GM23338 (cell line): ENCODE data around the gene RAB8B. TPM values are rescaled to one million over a fixed set of nuclear protein-coding genes. Genes with fewer than 3 reads are reported as not detected.

Source experiments
- ATAC-seq: fragments of 200-7000 bp; cut with Tn5 transposase; 3 replicates; pipeline ENCODE4 v1.9.1; 2020
- DNase-seq: peaks from one replicate; pipeline ENCODE4 v3.0.0-alpha.2; 2015; ENCODE audit warnings: low spot score
- H2AFZ ChIP-seq: fragments of 200-600 bp; sonication (generic); 2 replicates; pipeline ENCODE4 v1.8.0; 2016; ENCODE audit warnings: antibody characterized with exemption, mild to moderate bottlenecking, moderate library complexity
- H3F3A ChIP-seq: fragments of 200-600 bp; sonication (generic); replicated peaks from 2 replicates; pipeline ENCODE4 v1.8.0; 2017; ENCODE audit warnings: antibody characterized with exemption, mixed run types, low read depth
- H3K27ac ChIP-seq: fragments of 200-600 bp; sonication (generic); 2 replicates; pipeline ENCODE4 v1.6.1; 2016; ENCODE audit warnings: low read depth
- H3K27me3 ChIP-seq: fragments of 200-600 bp; sonication (generic); 2 replicates; pipeline ENCODE4 v1.8.0; 2016; ENCODE audit warnings: mild to moderate bottlenecking, mixed run types, moderate library complexity; ENCODE audit not compliant: insufficient read depth
- H3K36me3 ChIP-seq: fragments of 200-600 bp; sonication (generic); 2 replicates; pipeline ENCODE4 v1.8.0; 2016; ENCODE audit warnings: mild to moderate bottlenecking; ENCODE audit not compliant: insufficient read depth
- H3K4me1 ChIP-seq: fragments of 200-600 bp; sonication (generic); 2 replicates; pipeline ENCODE4 v1.8.0; 2016; ENCODE audit warnings: mild to moderate bottlenecking, moderate library complexity; ENCODE audit not compliant: insufficient read depth
- H3K4me2 ChIP-seq: fragments of 200-600 bp; sonication (generic); 2 replicates; pipeline ENCODE4 v1.7.1; 2017; ENCODE audit warnings: mixed run types
- H3K4me3 ChIP-seq: fragments of 200-600 bp; sonication (generic); 2 replicates; pipeline ENCODE4 v1.6.1; 2016; ENCODE audit warnings: mixed run types
- H3K79me2 ChIP-seq: fragments of 200-600 bp; sonication (generic); replicated peaks from 2 replicates; pipeline ENCODE4 v1.8.0; 2017; ENCODE audit warnings: mild to moderate bottlenecking; ENCODE audit not compliant: insufficient read depth
- H3K9me2 ChIP-seq: fragments of 200-600 bp; sonication (generic); 2 replicates; pipeline ENCODE4 v1.8.0; 2017; ENCODE audit not compliant: insufficient read depth
- H4K20me1 ChIP-seq: fragments of 200-600 bp; sonication (generic); replicated peaks from 2 replicates; pipeline ENCODE4 v1.8.0; 2017; ENCODE audit warnings: mild to moderate bottlenecking; ENCODE audit not compliant: insufficient read depth
- H3K27ac Mint-ChIP-seq: 2 replicates; pipeline ENCODE4 v1.8.0; 2020; ENCODE audit warnings: inconsistent platforms, mild to moderate bottlenecking, moderate library complexity, mixed read lengths
- H3K27me3 Mint-ChIP-seq: 3 replicates; pipeline ENCODE4 v1.8.0; 2022; ENCODE audit warnings: low read depth, mild to moderate bottlenecking, moderate library complexity, mixed read lengths, inconsistent platforms; ENCODE audit not compliant: insufficient read depth, poor library complexity
- H3K36me3 Mint-ChIP-seq: 3 replicates; pipeline ENCODE4 v1.8.0; 2021; ENCODE audit warnings: low read depth, mild to moderate bottlenecking, inconsistent platforms, moderate library complexity, mixed read lengths
- H3K4me1 Mint-ChIP-seq: 3 replicates; pipeline ENCODE4 v1.8.0; 2020; ENCODE audit warnings: mild to moderate bottlenecking, inconsistent platforms, mixed read lengths
- H3K4me3 Mint-ChIP-seq: 3 replicates; pipeline ENCODE4 v1.8.0; 2021; ENCODE audit warnings: moderate library complexity, mild to moderate bottlenecking, inconsistent platforms, mixed read lengths
- H3K9me3 Mint-ChIP-seq: 3 replicates; pipeline ENCODE4 v1.8.0; 2020; ENCODE audit warnings: moderate library complexity, mild to moderate bottlenecking, inconsistent platforms, mixed read lengths
- EZH2phosphoT487 ChIP-seq: fragments of 200-600 bp; sonication (generic); IDR thresholded peaks from one replicate; pipeline ENCODE4 v1.8.1; 2018; ENCODE audit warnings: antibody characterized with exemption; ENCODE audit not compliant: unreplicated experiment
- STAT1 ChIP-seq: IDR thresholded peaks from one replicate; pipeline ENCODE4 v1.6.1; 2016; ENCODE audit warnings: antibody characterized with exemption; ENCODE audit not compliant: unreplicated experiment
- ZNF114 ChIP-seq: fragments of 250-450 bp; sonication (Bioruptor Pico); IDR thresholded peaks from 2 replicates; pipeline ENCODE4 v1.5.0; 2020; ENCODE audit warnings: mild to moderate bottlenecking, moderate library complexity
- ZNF331 ChIP-seq: fragments of 250-450 bp; sonication (Bioruptor Pico); IDR thresholded peaks from 2 replicates; pipeline ENCODE4 v1.5.0; 2020; ENCODE audit warnings: low read depth, mild to moderate bottlenecking, moderate library complexity
- polyA plus RNA-seq: library from polyadenylated mRNA; unstranded; fragments of >200 nt; fragmentation: Nextera tagmentation; extraction: Ambion mirVana; gene quantifications from 2 replicates; pipeline ENCODE4 v1.2.1, GENCODE V29; 2016
- total RNA-seq: library from RNA; depleted of rRNA; stranded (reverse); fragments of >200 nt; shearing (Covaris generic); gene quantifications from 2 replicates; pipeline ENCODE4 v1.2.3, GENCODE V29; 2014
- TF ChIP-seq, protein P1 (sequence below), 2 experiments: fragments of 200-600 bp in 1 of 2; sonication (generic) in 1 of 2; conservative IDR thresholded peaks; 2 replicates each; pipeline versions ENCODE4 v1.5.1 to v1.6.1; 2016 to 2017; ENCODE audit warnings: antibody characterized with exemption in 2 of 2, low read depth in 2 of 2, mild to moderate bottlenecking in 2 of 2, moderate library complexity in 1 of 2
- TF ChIP-seq, protein P2 (sequence below): fragments of 250-450 bp; sonication (Bioruptor Pico); IDR thresholded peaks from 2 replicates; pipeline ENCODE4 v1.5.0; 2020; ENCODE audit warnings: mild to moderate bottlenecking, moderate library complexity
- TF ChIP-seq, protein P3 (sequence below): IDR thresholded peaks from 2 replicates; pipeline ENCODE4 v1.6.1; 2016; ENCODE audit warnings: antibody characterized with exemption

The RAB8B gene
- total and polyA plus RNA-seq, 2 experiments from 2014 or later: 23.2 to 41.7 TPM

DNA sequence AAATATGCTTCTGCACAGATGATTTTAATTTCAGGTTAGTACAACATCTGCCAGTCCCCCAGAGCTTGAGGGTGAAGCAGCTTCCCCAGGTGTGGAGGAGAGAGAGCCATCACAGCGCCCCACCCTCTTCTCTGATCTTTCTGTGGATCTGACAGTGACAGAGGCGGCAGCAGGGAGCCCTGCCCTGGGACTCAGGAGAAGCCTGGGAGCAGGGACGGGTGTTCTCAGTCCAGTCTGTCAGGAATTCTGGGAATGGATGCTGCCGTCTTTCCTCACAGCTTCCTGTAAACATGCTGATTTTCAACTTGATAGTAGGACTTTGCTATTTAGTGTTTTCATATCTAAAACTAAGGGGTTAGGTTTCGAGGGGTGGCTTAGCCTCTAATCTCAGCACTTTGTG, 11.4 kb upstream of the RAB8B start:
- H3K4me3 ChIP-seq: no peak overlapping the region
- H3K79me2 ChIP-seq: no peaks in the 10 kb centered on the region
- peaks cover 3% of the 10 kb centered on the region; the same call in 2 of the 3 replicates for H3K4me1 Mint-ChIP-seq
- H3K9me2 ChIP-seq: no peaks in the 10 kb centered on the region
- peaks cover 1% of the 10 kb centered on the region for H3K27me3 Mint-ChIP-seq
- ATAC-seq: peak; percentile 52; the same call in 2 of the 3 replicates
- no peaks in the 10 kb centered on the region for H3K36me3 Mint-ChIP-seq
- H3K4me2 ChIP-seq: no peak overlapping the region
- no peaks in the 10 kb centered on the region for H3K27me3 ChIP-seq
- H2AFZ ChIP-seq: 0 out of 2 replicates have a peak overlapping the region, but pooled peaks have one; percentile 69
- H3K9me3 Mint-ChIP-seq: no peaks in the 10 kb centered on the region
- no peaks in the 10 kb centered on the region for H3F3A ChIP-seq
- peaks cover 1% of the 10 kb centered on the region; the same call in 1 of the 2 replicates for H3K4me1 ChIP-seq
- H3K36me3 ChIP-seq: no peaks in the 10 kb centered on the region
- H3K27ac Mint-ChIP-seq: no peak overlapping the region
- H3K4me3 Mint-ChIP-seq: no peak overlapping the region
- TF ChIP-seq ZNF331 (CRISPR knock-in tag) (no peak), ZNF114 (CRISPR knock-in tag) (no peak), STAT1 (no peak), EZH2phosphoT487 (no peak)
- TF ChIP-seq, protein P1, sequence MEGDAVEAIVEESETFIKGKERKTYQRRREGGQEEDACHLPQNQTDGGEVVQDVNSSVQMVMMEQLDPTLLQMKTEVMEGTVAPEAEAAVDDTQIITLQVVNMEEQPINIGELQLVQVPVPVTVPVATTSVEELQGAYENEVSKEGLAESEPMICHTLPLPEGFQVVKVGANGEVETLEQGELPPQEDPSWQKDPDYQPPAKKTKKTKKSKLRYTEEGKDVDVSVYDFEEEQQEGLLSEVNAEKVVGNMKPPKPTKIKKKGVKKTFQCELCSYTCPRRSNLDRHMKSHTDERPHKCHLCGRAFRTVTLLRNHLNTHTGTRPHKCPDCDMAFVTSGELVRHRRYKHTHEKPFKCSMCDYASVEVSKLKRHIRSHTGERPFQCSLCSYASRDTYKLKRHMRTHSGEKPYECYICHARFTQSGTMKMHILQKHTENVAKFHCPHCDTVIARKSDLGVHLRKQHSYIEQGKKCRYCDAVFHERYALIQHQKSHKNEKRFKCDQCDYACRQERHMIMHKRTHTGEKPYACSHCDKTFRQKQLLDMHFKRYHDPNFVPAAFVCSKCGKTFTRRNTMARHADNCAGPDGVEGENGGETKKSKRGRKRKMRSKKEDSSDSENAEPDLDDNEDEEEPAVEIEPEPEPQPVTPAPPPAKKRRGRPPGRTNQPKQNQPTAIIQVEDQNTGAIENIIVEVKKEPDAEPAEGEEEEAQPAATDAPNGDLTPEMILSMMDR (conservative IDR thresholded peaks at IDR 0.05; ENCODE audit: low read depth in 2 of 2): no peak
- no peaks in the 10 kb centered on the region for H4K20me1 ChIP-seq
- no peak overlapping the region for H3K27ac ChIP-seq
- no peak for DNase-seq

DNA sequence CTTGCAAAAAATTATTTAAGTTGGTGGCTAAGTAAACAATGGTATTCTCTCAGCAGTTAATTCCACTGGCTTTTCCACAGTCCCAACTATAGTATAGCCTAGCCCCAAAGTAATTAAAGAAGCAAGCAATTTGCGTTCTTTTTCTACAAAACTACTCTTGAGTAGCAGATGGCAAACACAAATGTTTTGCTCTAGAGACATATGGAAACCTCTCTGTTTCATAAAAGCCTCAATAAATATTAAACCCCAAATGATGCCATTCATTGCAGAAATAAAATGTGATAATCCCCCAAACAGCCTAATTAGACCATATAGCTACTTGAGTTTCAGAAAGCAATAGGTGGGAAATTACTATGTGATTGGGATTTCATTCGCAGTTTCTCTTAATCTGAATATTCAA, 8.7 kb upstream of the RAB8B start:
- Mint-ChIP-seq H3K27me3 (peaks cover 1% of the 10 kb centered on the region), H3K9me3 (no peaks in the 10 kb centered on the region), H3K36me3 (no peaks in the 10 kb centered on the region), H3K4me3 (no peak overlapping the region), H3K27ac (no peak overlapping the region), H3K4me1 (no peaks in the 10 kb centered on the region)
- Histone ChIP-seq H3K79me2 (no peaks in the 10 kb centered on the region), H3K4me1 (no peaks in the 10 kb centered on the region), H3K4me2 (no peak overlapping the region), H3K4me3 (no peak overlapping the region), H3K27me3 (no peaks in the 10 kb centered on the region), H3K36me3 (no peaks in the 10 kb centered on the region), H4K20me1 (no peaks in the 10 kb centered on the region), H3K9me2 (no peaks in the 10 kb centered on the region), H3F3A (no peaks in the 10 kb centered on the region), H3K27ac (no peak overlapping the region), H2AFZ (no peak overlapping the region)
- ATAC-seq: no peak
- DNase-seq: no peak
- TF ChIP-seq ZNF114 (CRISPR knock-in tag) (no peak), EZH2phosphoT487 (no peak), ZNF331 (CRISPR knock-in tag) (no peak)
- TF ChIP-seq, protein P2, sequence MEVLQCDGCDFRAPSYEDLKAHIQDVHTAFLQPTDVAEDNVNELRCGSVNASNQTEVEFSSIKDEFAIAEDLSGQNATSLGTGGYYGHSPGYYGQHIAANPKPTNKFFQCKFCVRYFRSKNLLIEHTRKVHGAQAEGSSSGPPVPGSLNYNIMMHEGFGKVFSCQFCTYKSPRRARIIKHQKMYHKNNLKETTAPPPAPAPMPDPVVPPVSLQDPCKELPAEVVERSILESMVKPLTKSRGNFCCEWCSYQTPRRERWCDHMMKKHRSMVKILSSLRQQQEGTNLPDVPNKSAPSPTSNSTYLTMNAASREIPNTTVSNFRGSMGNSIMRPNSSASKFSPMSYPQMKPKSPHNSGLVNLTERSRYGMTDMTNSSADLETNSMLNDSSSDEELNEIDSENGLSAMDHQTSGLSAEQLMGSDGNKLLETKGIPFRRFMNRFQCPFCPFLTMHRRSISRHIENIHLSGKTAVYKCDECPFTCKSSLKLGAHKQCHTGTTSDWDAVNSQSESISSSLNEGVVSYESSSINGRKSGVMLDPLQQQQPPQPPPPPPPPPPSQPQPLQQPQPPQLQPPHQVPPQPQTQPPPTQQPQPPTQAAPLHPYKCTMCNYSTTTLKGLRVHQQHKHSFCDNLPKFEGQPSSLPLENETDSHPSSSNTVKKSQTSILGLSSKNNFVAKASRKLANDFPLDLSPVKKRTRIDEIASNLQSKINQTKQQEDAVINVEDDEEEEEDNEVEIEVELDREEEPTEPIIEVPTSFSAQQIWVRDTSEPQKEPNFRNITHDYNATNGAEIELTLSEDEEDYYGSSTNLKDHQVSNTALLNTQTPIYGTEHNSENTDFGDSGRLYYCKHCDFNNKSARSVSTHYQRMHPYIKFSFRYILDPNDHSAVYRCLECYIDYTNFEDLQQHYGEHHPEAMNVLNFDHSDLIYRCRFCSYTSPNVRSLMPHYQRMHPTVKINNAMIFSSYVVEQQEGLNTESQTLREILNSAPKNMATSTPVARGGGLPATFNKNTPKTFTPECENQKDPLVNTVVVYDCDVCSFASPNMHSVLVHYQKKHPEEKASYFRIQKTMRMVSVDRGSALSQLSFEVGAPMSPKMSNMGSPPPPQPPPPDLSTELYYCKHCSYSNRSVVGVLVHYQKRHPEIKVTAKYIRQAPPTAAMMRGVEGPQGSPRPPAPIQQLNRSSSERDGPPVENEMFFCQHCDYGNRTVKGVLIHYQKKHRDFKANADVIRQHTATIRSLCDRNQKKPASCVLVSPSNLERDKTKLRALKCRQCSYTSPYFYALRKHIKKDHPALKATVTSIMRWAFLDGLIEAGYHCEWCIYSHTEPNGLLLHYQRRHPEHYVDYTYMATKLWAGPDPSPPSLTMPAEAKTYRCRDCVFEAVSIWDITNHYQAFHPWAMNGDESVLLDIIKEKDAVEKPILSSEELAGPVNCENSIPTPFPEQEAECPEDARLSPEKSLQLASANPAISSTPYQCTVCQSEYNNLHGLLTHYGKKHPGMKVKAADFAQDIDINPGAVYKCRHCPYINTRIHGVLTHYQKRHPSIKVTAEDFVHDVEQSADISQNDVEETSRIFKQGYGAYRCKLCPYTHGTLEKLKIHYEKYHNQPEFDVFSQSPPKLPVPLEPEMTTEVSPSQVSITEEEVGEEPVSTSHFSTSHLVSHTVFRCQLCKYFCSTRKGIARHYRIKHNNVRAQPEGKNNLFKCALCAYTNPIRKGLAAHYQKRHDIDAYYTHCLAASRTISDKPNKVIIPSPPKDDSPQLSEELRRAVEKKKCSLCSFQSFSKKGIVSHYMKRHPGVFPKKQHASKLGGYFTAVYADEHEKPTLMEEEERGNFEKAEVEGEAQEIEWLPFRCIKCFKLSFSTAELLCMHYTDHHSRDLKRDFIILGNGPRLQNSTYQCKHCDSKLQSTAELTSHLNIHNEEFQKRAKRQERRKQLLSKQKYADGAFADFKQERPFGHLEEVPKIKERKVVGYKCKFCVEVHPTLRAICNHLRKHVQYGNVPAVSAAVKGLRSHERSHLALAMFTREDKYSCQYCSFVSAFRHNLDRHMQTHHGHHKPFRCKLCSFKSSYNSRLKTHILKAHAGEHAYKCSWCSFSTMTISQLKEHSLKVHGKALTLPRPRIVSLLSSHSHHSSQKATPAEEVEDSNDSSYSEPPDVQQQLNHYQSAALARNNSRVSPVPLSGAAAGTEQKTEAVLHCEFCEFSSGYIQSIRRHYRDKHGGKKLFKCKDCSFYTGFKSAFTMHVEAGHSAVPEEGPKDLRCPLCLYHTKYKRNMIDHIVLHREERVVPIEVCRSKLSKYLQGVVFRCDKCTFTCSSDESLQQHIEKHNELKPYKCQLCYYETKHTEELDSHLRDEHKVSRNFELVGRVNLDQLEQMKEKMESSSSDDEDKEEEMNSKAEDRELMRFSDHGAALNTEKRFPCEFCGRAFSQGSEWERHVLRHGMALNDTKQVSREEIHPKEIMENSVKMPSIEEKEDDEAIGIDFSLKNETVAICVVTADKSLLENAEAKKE (CRISPR knock-in tag): no peak
- TF ChIP-seq, protein P3, sequence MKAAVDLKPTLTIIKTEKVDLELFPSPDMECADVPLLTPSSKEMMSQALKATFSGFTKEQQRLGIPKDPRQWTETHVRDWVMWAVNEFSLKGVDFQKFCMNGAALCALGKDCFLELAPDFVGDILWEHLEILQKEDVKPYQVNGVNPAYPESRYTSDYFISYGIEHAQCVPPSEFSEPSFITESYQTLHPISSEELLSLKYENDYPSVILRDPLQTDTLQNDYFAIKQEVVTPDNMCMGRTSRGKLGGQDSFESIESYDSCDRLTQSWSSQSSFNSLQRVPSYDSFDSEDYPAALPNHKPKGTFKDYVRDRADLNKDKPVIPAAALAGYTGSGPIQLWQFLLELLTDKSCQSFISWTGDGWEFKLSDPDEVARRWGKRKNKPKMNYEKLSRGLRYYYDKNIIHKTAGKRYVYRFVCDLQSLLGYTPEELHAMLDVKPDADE: no peak
- TF ChIP-seq, protein P1 (conservative IDR thresholded peaks at IDR 0.05; ENCODE audit: low read depth in 2 of 2): no peak
